Colonic mucosa (tissue), 4 donors: Measurements from ENCODE around the gene ZSCAN10. TPM values are rescaled to one million over a fixed set of nuclear protein-coding genes. Genes with fewer than 3 reads are reported as not detected.

Source experiments
- DNase-seq: peaks from one replicate; pipeline ENCODE4 v3.0.0-alpha.2; 2020
- H3K27ac ChIP-seq: fragments of 200-600 bp; one replicate; pipeline ENCODE4 v1.8.0; 2021
- H3K27me3 ChIP-seq: fragments of 200-600 bp; one replicate; pipeline ENCODE4 v1.8.0; 2021
- H3K36me3 ChIP-seq: fragments of 200-600 bp; one replicate; pipeline ENCODE4 v1.8.0; 2021
- H3K4me1 ChIP-seq: fragments of 200-600 bp; one replicate; pipeline ENCODE4 v1.8.0; 2021; ENCODE audit warnings: mild to moderate bottlenecking
- H3K4me3 ChIP-seq: fragments of 200-600 bp; one replicate; pipeline ENCODE4 v1.8.0; 2021
- H3K9ac ChIP-seq, 2 donors: one replicate each; pipeline ENCODE4 v1.7.0; 2013; ENCODE audit warnings: control low read depth in 2 of 2, low read depth in 2 of 2, low read length in 2 of 2
- H3K9me3 ChIP-seq: fragments of 200-600 bp; one replicate; pipeline ENCODE4 v1.8.0; 2021
- intact Hi-C: fragments of 100-400 bp; cut with DNase I; formaldehyde crosslinking; loops from one replicate; pipeline ENCODE4 v1.14.1; 2022
- total RNA-seq, 2 donors: library from RNA; stranded (reverse); fragmentation: NEBNext Ultra II Directional in 1 of 2; extraction: Animal tissue kit (Norgen Biotek cat#: 25700) in 1 of 2; gene quantifications; one replicate each; pipeline ENCODE4 v1.2.1, GENCODE V29; 2021
- TF ChIP-seq, protein P1 (sequence below): fragments of 200-600 bp; IDR thresholded peaks from one replicate; pipeline ENCODE4 v1.8.0; 2022; ENCODE audit warnings: antibody characterized with exemption, mild to moderate bottlenecking
- donor health status: healthy.
- donor health status: DM: no; HTN: no; CAD: no.
- donor health status: DM: no; HTN: no; CAD: no.

The ZSCAN10 gene
- total RNA-seq: under 1 TPM in 1 of 2 donors, not detected in 1; 0.86 TPM

DNA sequence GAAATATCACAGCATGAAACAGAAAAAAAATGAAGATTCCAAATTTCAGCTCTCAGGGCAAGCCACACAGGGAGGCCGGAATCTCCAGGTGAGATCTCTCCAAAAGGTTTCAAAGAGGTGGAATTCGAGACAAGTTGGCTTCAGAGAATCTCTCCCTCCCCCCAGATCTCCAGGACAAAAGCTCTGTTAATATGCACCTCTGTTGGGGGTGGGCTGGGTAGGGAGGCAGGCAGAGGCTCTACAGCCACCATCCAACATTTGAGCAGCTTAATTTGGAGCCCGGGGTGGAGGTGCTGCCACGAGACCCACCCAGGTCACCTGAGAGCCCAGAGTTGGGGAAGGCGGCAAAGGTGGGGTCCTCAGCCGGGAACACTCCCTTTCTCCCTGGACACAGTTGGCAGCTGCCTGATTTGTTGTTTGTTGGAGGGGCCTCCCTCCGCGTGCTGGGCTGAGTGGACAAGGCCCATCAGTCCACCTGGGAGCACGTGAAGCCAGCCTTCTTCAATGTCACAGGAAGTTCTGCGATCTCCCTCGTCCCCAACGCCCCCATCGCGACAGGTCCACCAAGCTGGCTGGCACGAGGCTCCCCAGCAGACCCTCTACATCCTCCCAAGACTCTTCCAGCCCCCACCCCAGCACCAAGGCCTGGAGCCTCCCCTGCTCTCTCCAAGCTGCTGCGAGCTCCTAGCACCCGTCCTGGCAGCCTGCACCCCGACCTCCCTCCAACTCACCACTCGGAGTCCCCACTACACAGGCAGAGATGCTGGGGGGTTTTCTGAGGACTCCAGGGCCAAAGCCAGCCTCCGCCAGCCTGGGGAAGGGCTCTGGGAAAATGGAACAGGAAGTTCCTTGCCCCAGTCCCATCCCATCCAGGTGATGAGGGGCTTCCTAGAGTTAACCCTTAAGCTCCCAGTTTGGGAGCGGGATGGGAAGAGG lies at the start of gene ZSCAN10:
Gene ZSCAN10 (minus strand): TSS at position 836 of the 936 bp plus-strand sequence. CDS start 6,357 bp downstream, outside the sequence.
- Histone ChIP-seq H3K9ac (no peak within 1 kb of the TSS), H3K27ac (no peak within 1 kb of the TSS), H3K4me1 (no peaks in the 10 kb centered on the region), H3K27me3 (no peaks in the 10 kb centered on the region), H3K9me3 (no peaks in the 10 kb centered on the region), H3K4me3 (no peak within 1 kb of the TSS), H3K36me3 (no peaks in the 10 kb centered on the region)
- intact Hi-C loops: no loop called here
- TF ChIP-seq, protein P1, sequence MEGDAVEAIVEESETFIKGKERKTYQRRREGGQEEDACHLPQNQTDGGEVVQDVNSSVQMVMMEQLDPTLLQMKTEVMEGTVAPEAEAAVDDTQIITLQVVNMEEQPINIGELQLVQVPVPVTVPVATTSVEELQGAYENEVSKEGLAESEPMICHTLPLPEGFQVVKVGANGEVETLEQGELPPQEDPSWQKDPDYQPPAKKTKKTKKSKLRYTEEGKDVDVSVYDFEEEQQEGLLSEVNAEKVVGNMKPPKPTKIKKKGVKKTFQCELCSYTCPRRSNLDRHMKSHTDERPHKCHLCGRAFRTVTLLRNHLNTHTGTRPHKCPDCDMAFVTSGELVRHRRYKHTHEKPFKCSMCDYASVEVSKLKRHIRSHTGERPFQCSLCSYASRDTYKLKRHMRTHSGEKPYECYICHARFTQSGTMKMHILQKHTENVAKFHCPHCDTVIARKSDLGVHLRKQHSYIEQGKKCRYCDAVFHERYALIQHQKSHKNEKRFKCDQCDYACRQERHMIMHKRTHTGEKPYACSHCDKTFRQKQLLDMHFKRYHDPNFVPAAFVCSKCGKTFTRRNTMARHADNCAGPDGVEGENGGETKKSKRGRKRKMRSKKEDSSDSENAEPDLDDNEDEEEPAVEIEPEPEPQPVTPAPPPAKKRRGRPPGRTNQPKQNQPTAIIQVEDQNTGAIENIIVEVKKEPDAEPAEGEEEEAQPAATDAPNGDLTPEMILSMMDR: no peak
- DNase-seq: no peak

DNA sequence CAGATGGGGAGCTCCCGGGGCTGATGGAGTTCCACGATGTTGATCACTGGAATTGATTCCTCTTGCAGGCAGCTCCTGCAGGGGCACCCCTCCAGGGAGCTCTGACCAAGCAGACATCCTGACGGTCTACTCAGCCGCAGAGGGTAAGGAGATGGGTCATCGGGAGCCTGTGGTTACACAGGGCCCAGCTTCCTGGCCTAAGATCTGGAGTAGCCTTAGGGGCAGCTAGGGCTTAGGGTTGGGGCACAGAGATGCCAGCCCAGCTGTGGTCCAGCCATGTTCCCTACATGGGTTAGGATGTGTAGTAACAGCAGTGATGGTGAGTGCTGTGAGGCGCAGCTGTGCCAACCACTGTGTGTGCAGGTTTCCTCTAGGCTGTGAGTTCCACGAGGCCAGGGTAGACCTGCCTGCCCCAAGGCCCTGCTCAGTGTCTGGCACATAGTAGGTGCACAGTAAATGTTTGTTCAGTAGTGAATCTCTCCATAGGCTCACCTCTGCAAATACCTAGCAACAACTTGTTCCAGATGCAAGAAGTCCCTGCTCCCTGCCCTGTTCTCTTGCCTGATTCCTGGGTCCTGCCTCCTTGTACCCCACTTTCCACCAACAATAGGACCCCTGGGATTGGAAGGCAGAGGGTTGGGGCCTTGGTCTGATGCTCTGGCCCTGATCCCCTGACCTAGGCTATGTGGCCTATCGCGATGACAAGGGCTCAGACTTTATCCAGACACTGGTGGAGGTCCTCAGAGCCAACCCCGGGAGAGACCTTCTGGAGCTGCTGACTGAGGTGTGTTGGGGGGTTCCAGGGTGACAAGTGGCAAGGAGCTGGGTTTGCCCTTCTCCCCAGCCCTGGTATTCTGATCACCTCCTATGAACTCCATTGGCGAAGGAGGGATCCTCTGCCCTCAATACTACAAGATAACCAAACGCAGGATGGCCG lies 49.4 kb upstream of the ZSCAN10 start:
- H3K4me3 ChIP-seq: no peak overlapping the region
- H3K27ac ChIP-seq: no peak overlapping the region
- no peaks in the 10 kb centered on the region for H3K27me3 ChIP-seq
- H3K36me3 ChIP-seq: no peaks in the 10 kb centered on the region
- peaks cover 5% of the 10 kb centered on the region for H3K4me1 ChIP-seq
- H3K9ac ChIP-seq: no peak overlapping the region
- DNase-seq: no peak
- no peaks in the 10 kb centered on the region for H3K9me3 ChIP-seq
- TF ChIP-seq, protein P1: no peak
- intact Hi-C loops: no loop called here

DNA sequence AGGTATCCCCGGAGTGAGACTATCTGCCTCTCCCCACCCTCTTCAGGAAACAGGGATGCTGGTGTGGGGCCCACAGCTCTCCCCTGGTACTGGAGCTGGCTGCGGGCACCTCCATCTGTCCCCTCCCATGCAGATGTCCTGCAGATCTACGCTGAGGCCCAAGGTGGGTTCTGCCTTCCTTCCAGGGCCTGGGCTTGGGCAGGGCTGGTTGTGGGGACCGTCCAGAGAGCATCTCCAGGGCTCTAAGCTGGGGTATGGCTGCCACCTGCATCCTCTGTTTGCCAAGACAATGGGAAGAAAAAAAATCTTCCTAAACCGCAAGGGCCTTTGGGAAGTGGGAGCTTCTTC lies 48.6 kb upstream of the ZSCAN10 start:
- TF ChIP-seq, protein P1: no peak
- DNase-seq: no peak
- intact Hi-C loops: no loop called here

DNA sequence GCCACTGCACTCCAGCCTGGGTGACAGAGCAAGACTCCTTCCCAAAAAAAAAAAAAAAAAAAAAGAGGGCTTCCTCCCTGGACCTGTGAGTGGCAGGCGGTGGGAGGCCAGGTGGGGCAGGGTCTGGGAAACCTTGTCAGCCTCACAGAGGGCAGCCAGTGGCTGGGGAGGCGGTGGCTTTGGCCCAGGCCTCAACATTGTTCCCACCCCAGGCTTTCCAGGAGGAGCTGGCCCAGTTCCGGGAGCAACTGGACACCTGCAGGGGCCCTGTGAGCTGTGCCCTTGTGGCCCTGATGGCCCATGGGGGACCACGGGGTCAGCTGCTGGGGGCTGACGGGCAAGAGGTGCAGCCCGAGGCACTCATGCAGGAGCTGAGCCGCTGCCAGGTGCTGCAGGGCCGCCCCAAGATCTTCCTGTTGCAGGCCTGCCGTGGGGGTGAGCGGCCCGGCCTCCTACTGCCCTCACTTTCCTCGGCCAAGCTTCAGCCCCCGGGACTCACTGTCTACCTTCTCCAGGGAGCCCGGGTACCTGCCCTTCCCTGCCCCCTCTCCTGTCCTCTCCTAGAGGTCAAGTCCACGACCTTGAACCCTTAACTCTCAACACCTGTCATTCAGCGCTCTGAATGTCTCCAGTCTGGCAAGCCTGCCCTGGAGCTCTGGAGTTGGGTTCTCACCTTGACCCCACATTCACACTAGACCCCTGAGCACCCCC lies 48.1 kb upstream of the ZSCAN10 start:
- Histone ChIP-seq H3K4me1 (peaks cover 5% of the 10 kb centered on the region), H3K36me3 (no peaks in the 10 kb centered on the region), H3K9ac (no peak overlapping the region), H3K27me3 (no peaks in the 10 kb centered on the region), H3K4me3 (no peak overlapping the region), H3K9me3 (no peaks in the 10 kb centered on the region), H3K27ac (no peak overlapping the region)
- intact Hi-C loops: no loop called here
- TF ChIP-seq, protein P1: no peak
- DNase-seq: no peak

More for the DNA sequence above, 48.6 kb upstream of the ZSCAN10 start:
- H3K9me3 ChIP-seq: no peaks in the 10 kb centered on the region
- no peaks in the 10 kb centered on the region for H3K36me3 ChIP-seq
- no peak overlapping the region for H3K27ac ChIP-seq
- H3K27me3 ChIP-seq: no peaks in the 10 kb centered on the region
- peaks cover 5% of the 10 kb centered on the region for H3K4me1 ChIP-seq
- no peak overlapping the region for H3K4me3 ChIP-seq
- H3K9ac ChIP-seq: no peak overlapping the region

DNA sequence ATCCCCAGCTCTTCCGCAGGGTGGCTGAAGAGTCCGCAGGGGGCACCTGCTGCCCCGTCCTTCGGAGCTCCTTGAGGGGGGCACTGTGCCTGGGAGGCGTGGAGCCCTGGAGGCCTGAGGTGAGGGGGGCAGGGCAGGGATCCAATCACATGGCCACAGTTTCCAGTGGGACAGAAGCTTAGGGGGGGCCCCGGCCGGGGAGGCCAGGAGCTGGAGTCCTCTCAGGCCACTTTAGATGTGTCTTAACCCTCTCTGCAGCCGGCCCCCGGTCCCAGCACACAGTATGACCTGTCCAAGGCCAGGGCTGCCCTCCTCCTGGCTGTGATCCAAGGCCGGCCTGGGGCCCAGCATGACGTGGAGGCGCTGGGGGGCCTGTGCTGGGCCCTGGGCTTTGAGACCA lies 46.6 kb upstream of the ZSCAN10 start:
- H3K4me1 ChIP-seq: no peaks in the 10 kb centered on the region
- intact Hi-C loops: no loop called here
- TF ChIP-seq, protein P1: no peak
- H3K4me3 ChIP-seq: no peak overlapping the region
- H3K36me3 ChIP-seq: no peaks in the 10 kb centered on the region
- H3K27ac ChIP-seq: no peak overlapping the region
- DNase-seq: no peak
- H3K9ac ChIP-seq: no peak overlapping the region
- H3K27me3 ChIP-seq: no peaks in the 10 kb centered on the region
- no peaks in the 10 kb centered on the region for H3K9me3 ChIP-seq
